Nephron (organoid): ENCODE results near the gene DPEP1.
"Not testable (repeated sequence)": the region's sequence is repeated elsewhere in the genome, so short reads cannot be mapped to it uniquely, and the experiment has no call there.

Experiments used
- H3K27ac Mint-ChIP-seq, 3 experiments: 2 replicates each; pipeline ENCODE4 v1.8.0; 2020; ENCODE audit warnings: mixed read lengths in 3 of 3, mild to moderate bottlenecking in 2 of 3, moderate library complexity in 1 of 3
- H3K27me3 Mint-ChIP-seq: 2 replicates; pipeline ENCODE4 v1.8.0; 2021; ENCODE audit warnings: low read depth, mild to moderate bottlenecking, moderate library complexity, mixed read lengths
- H3K36me3 Mint-ChIP-seq: 2 replicates; pipeline ENCODE4 v1.8.0; 2020; ENCODE audit warnings: low read depth, mixed read lengths
- H3K4me1 Mint-ChIP-seq: 2 replicates; pipeline ENCODE4 v1.8.0; 2020; ENCODE audit warnings: mixed read lengths
- H3K4me3 Mint-ChIP-seq, 3 experiments: 2 replicates each; pipeline ENCODE4 v1.8.0; 2020; ENCODE audit warnings: mild to moderate bottlenecking in 3 of 3, mixed read lengths in 3 of 3, moderate library complexity in 2 of 3
- H3K9me3 Mint-ChIP-seq: 2 replicates; pipeline ENCODE4 v1.8.0; 2020; ENCODE audit warnings: mixed read lengths
- CTCF ChIP-seq, 3 experiments: fragments of 200-600 bp; sonication (generic); IDR thresholded peaks; one replicate each; pipeline ENCODE4 v1.5.0; 2021; ENCODE audit warnings: antibody characterized with exemption in 3 of 3; ENCODE audit not compliant: unreplicated experiment in 3 of 3

Gene DPEP1

GRCh38 chr16:89583197-89583894 is 30.1 kb upstream of the DPEP1 start:
- Mint-ChIP-seq H3K27me3 (peaks cover 2% of the 10 kb centered on the region), H3K4me1 (no peaks in the 10 kb centered on the region), H3K27ac (no peak overlapping the region), H3K36me3 (no peaks in the 10 kb centered on the region), H3K4me3 (no peak overlapping the region), H3K9me3 (no peaks in the 10 kb centered on the region)
- TF ChIP-seq CTCF (IDR thresholded peaks at IDR 0.05; ENCODE audit: unreplicated experiment in 3 of 3): no peak

- H3K4me3 Mint-ChIP-seq: no peak overlapping the region
- H3K36me3 Mint-ChIP-seq: no peaks in the 10 kb centered on the region
- no peak for TF ChIP-seq CTCF (IDR thresholded peaks at IDR 0.05; ENCODE audit: unreplicated experiment in 3 of 3)
- H3K27me3 Mint-ChIP-seq: no peaks in the 10 kb centered on the region
- H3K4me1 Mint-ChIP-seq: no peaks in the 10 kb centered on the region
- H3K9me3 Mint-ChIP-seq: no peaks in the 10 kb centered on the region
- H3K27ac Mint-ChIP-seq: no peak overlapping the region
Measured at GRCh38 chr16:89583895-89584644, 29.4 kb upstream of the DPEP1 start.

GRCh38 chr16:89584768-89585549 is 28.5 kb upstream of the DPEP1 start:
- Mint-ChIP-seq H3K27ac (no peak overlapping the region), H3K36me3 (no peaks in the 10 kb centered on the region), H3K9me3 (no peaks in the 10 kb centered on the region), H3K4me1 (no peaks in the 10 kb centered on the region), H3K4me3 (no peak overlapping the region), H3K27me3 (no peaks in the 10 kb centered on the region)
- no peak for TF ChIP-seq CTCF (IDR thresholded peaks at IDR 0.05; ENCODE audit: unreplicated experiment in 3 of 3)

GRCh38 chr16:89586218-89586617 is 27.2 kb upstream of the DPEP1 start:
- Mint-ChIP-seq H3K27ac (no peak overlapping the region), H3K9me3 (no peaks in the 10 kb centered on the region), H3K4me1 (no peaks in the 10 kb centered on the region), H3K27me3 (no peaks in the 10 kb centered on the region), H3K4me3 (no peak overlapping the region), H3K36me3 (no peaks in the 10 kb centered on the region)
- no peak for TF ChIP-seq CTCF (IDR thresholded peaks at IDR 0.05; ENCODE audit: unreplicated experiment in 3 of 3)

- Mint-ChIP-seq H3K4me1 (no peaks in the 10 kb centered on the region), H3K9me3 (no peaks in the 10 kb centered on the region), H3K27ac (no peak overlapping the region), H3K27me3 (no peaks in the 10 kb centered on the region), H3K36me3 (no peaks in the 10 kb centered on the region), H3K4me3 (no peak overlapping the region)
- TF ChIP-seq CTCF (IDR thresholded peaks at IDR 0.05; ENCODE audit: unreplicated experiment in 3 of 3): no peak
Measured at GRCh38 chr16:89586853-89587252, 26.6 kb upstream of the DPEP1 start.

GRCh38 chr16:89587676-89588075 is 25.8 kb upstream of the DPEP1 start:
- H3K4me3 Mint-ChIP-seq, H3K27me3 Mint-ChIP-seq, H3K4me1 Mint-ChIP-seq, H3K27ac Mint-ChIP-seq, H3K36me3 Mint-ChIP-seq, H3K9me3 Mint-ChIP-seq: not testable (repeated sequence)
